K562 (cell line): ENCODE data around the gene APC2. TPM values are rescaled to one million over a fixed set of nuclear protein-coding genes. Genes with fewer than 3 reads are reported as not detected.
"Not testable (repeated sequence)": the region's sequence is repeated elsewhere in the genome, so short reads cannot be mapped to it uniquely, and the experiment has no call there.

Experiments used
- ATAC-seq: fragments of 200-7000 bp; cut with Tn5 transposase; 3 replicates; pipeline ENCODE4 v1.9.1; 2020; ENCODE audit warnings: moderate library complexity
- BruUV-seq: library from RNA; stranded (reverse); fragments of 400-500 nt; replicated peaks from 2 replicates; lab custom pipeline; 2021; lab: Mats Ljungman, UMichigan
- CTCF ChIA-PET: fragments of 300-600 bp; formaldehyde crosslinking; extraction: SDS; loops from one replicate; lab custom pipeline; 2021; ENCODE audit warnings: low intra/inter-chr PET ratio; lab: Yijun Ruan, JAX
- POLR2A ChIA-PET: fragments of 300-600, 350-650 bp; sonication (Branson Sonifier 250); formaldehyde crosslinking; extraction: SDS; loops from one replicate; lab custom pipeline; 2021; ENCODE audit warnings: antibody characterized with exemption, inconsistent platforms; lab: Yijun Ruan, JAX
- DNase-seq, 4 experiments: peaks; one replicate each; pipeline versions ENCODE4 v3.0.0 to v3.0.0-alpha.2; 2011 to 2018; ENCODE audit warnings: low spot score in 3 of 4, mixed read lengths in 3 of 4; ENCODE audit errors: extremely low read depth in 1 of 4
- FAIRE-seq: peaks from 2 replicates; lab custom pipeline; 2011; peaks lifted over from hg19 to GRCh38; lab: Jason Lieb, UNC
- H2AFZ ChIP-seq: 2 replicates; pipeline ENCODE4 v1.6.0; 2011; ENCODE audit warnings: low read depth, low read length, control low read depth, inconsistent platforms
- H3K27ac ChIP-seq: fragments of 200-600 bp; 3 replicates; pipeline ENCODE4 v1.8.0; 2011; ENCODE audit warnings: low read depth, mild to moderate bottlenecking, control low read depth, inconsistent platforms, low read length, moderate library complexity, mixed read lengths; ENCODE audit errors: extremely low read depth
- H3K27me3 ChIP-seq, 2 experiments: fragments of 300-600 bp in 1 of 2; 2 replicates in 1 of 2; 3 replicates in 1 of 2; pipeline versions ENCODE4 v1.6.0 to v1.8.0; 2011; ENCODE audit warnings: inconsistent platforms in 2 of 2, low read length in 2 of 2, mild to moderate bottlenecking in 1 of 2, mixed read lengths in 1 of 2, moderate library complexity in 1 of 2; ENCODE audit not compliant: control insufficient read depth in 2 of 2, insufficient read depth in 2 of 2
- H3K36me3 ChIP-seq: fragments of 300-600 bp; 3 replicates; pipeline ENCODE4 v1.8.0; 2011; ENCODE audit warnings: mild to moderate bottlenecking, low read length, inconsistent platforms; ENCODE audit not compliant: control insufficient read depth, insufficient read depth
- H3K4me1 ChIP-seq, 2 experiments: fragments of 200-600 bp in 1 of 2; replicated peaks in 1 of 2; 2 replicates in 1 of 2; 3 replicates in 1 of 2; pipeline versions ENCODE4 v1.5.1 to v1.8.0; 2011; ENCODE audit warnings: inconsistent platforms in 2 of 2, low read length in 2 of 2, mild to moderate bottlenecking in 1 of 2, mixed read lengths in 1 of 2, moderate library complexity in 1 of 2; ENCODE audit not compliant: control insufficient read depth in 2 of 2, insufficient read depth in 2 of 2
- H3K4me2 ChIP-seq: 2 replicates; pipeline ENCODE4 v1.6.1; 2011; ENCODE audit warnings: low read length, control low read depth, inconsistent platforms, mixed read lengths; ENCODE audit not compliant: insufficient read depth
- H3K4me3 ChIP-seq: fragments of 200-600 bp; sonication (generic), shearing (Covaris generic); 2 replicates; pipeline ENCODE4 v1.5.1; 2016; ENCODE audit warnings: control low read depth, inconsistent platforms
- H3K79me2 ChIP-seq: fragments of 200-600 bp; 3 replicates; pipeline ENCODE4 v1.8.0; 2011; ENCODE audit warnings: low read length, inconsistent platforms; ENCODE audit not compliant: control insufficient read depth, insufficient read depth
- H3K9ac ChIP-seq, 2 experiments: 2 replicates each; pipeline versions ENCODE4 v1.6.0 to v1.6.1; 2011; ENCODE audit warnings: low read depth in 2 of 2, low read length in 2 of 2, control low read depth in 1 of 2, inconsistent platforms in 1 of 2, mild to moderate bottlenecking in 1 of 2, mixed read lengths in 1 of 2; ENCODE audit not compliant: insufficient read depth in 1 of 2
- H3K9me1 ChIP-seq: one replicate; pipeline ENCODE4 v1.6.0; 2011; ENCODE audit warnings: inconsistent platforms, mild to moderate bottlenecking, low read length, moderate library complexity; ENCODE audit not compliant: control insufficient read depth, insufficient read depth
- H3K9me3 ChIP-seq: replicated peaks from 2 replicates; pipeline ENCODE4 v1.5.1; 2011; ENCODE audit warnings: low read depth, low read length, inconsistent platforms; ENCODE audit not compliant: control insufficient read depth, insufficient read depth
- H4K20me1 ChIP-seq: replicated peaks from 2 replicates; pipeline ENCODE4 v1.6.1; 2011; ENCODE audit warnings: low read length, inconsistent platforms, mixed read lengths; ENCODE audit not compliant: control insufficient read depth, insufficient read depth
- BCOR ChIP-seq: fragments of 450-650 bp; IDR thresholded peaks from 2 replicates; pipeline ENCODE4 v1.6.1; 2016
- C11orf30 ChIP-seq: fragments of 450-650 bp; IDR thresholded peaks from 2 replicates; pipeline ENCODE4 v1.6.1; 2016; ENCODE audit warnings: low read depth, mild to moderate bottlenecking
- FOS ChIP-seq: IDR thresholded peaks from 3 replicates; pipeline ENCODE4 v1.6.1; 2011; ENCODE audit not compliant: insufficient read length; ENCODE audit errors: extremely low read depth
- FOXK1 ChIP-seq: sonication (generic); formaldehyde crosslinking; IDR thresholded peaks from 2 replicates; pipeline ENCODE4 v1.8.0; 2022; ENCODE audit warnings: missing genetic modification reagents, mild to moderate bottlenecking, borderline replicate concordance
- FOXP4 ChIP-seq: sonication (generic); formaldehyde crosslinking; IDR thresholded peaks from 2 replicates; pipeline ENCODE4 v1.8.0; 2022; ENCODE audit warnings: mild to moderate bottlenecking, missing genetic modification reagents, borderline replicate concordance
- HNRNPLL ChIP-seq: fragments of 200-400 bp; formaldehyde crosslinking; IDR thresholded peaks from 2 replicates; pipeline ENCODE4 v1.6.1; 2017; ENCODE audit warnings: low read length, low read depth, mild to moderate bottlenecking; ENCODE audit not compliant: poor library complexity, severe bottlenecking
- MAFF ChIP-seq: IDR thresholded peaks from 2 replicates; pipeline ENCODE4 v1.6.1; 2012; ENCODE audit warnings: low read length, improper control_type of control experiment
- MAFG ChIP-seq: fragments of 450-650 bp; conservative IDR thresholded peaks from 2 replicates; pipeline ENCODE4 v1.6.1; 2016; ENCODE audit warnings: missing genetic modification characterization, missing compliant biosample characterization
- ZNF121 ChIP-seq: sonication (generic); formaldehyde crosslinking; conservative IDR thresholded peaks from 2 replicates; pipeline ENCODE4 v1.8.0; 2022; ENCODE audit warnings: missing genetic modification reagents
- ZNF316 ChIP-seq: fragments of 450-650 bp; IDR thresholded peaks from 2 replicates; pipeline ENCODE4 v1.6.1; 2016
- WGBS: fragments of 100-300 bp; shearing (Covaris generic); methylation state at CpG from one replicate; pipeline ENCODE4 v1.1.6; 2016; ENCODE audit warnings: low coverage, mixed read lengths; ENCODE audit not compliant: insufficient coverage; ENCODE audit errors: missing lambda C conversion rate; 5-methylcytosine and 5-hydroxymethylcytosine counted together
- in situ Hi-C: fragments of 300-500 bp; cut with MboI; formaldehyde crosslinking; loops from 4 replicates; pipeline ENCODE4 v1.15.0; 2018; ENCODE audit warnings: inconsistent platforms, mixed read lengths
- intact Hi-C: fragments of 100-400 bp; cut with micrococcal nuclease; formaldehyde crosslinking; loops from 2 replicates; pipeline ENCODE4 v1.14.2; 2022
- polyA plus RNA-seq, 8 experiments: library from polyadenylated mRNA; depleted of rRNA in 4 of 8; stranded (reverse) in 5 of 8; unstranded in 3 of 8; fragments of >200 nt; fragmentation: Nextera tagmentation in 2 of 8; fragmentation: Illumina TruSeq in 1 of 8; extraction: Ambion mirVana in 2 of 8; extraction: Trizol in 1 of 8; gene quantifications; 2 replicates each; pipeline versions ENCODE4 v1.2.1 to v1.2.3, GENCODE V29; 2011 to 2014; ENCODE audit warnings: inconsistent platforms in 1 of 8, missing spikeins in 1 of 8
- total RNA-seq, 7 experiments: library from RNA; depleted of rRNA in 6 of 7; stranded (reverse); fragments of >200 nt in 6 of 7; fragmentation: Illumina TruSeq in 2 of 7; extraction: Trizol in 2 of 7; gene quantifications; 2 replicates each; pipeline versions ENCODE4 v1.2.1 to v1.2.3, GENCODE V29; 2011 to 2021; ENCODE audit warnings: low replicate concordance in 1 of 7

Gene APC2
- total and polyA plus RNA-seq, 9 of the 15 experiments (the other 6 are each of a cell fraction or from before 2014, with no cell fraction given) = 0.01 to 0.40 (median 0.05) TPM; not detected in 3

GRCh38 chr19:1519802-1520201 lies 69.9 kb downstream of the APC2 start:
- H3K4me2 ChIP-seq, H3K4me3 ChIP-seq, H3K36me3 ChIP-seq, CTCF ChIA-PET, FAIRE-seq, H3K9me1 ChIP-seq, BruUV-seq, DNase-seq, H2AFZ ChIP-seq, H3K79me2 ChIP-seq, H3K27ac ChIP-seq, ATAC-seq, in situ Hi-C loops, H4K20me1 ChIP-seq, intact Hi-C loops, H3K9me3 ChIP-seq: not testable (repeated sequence)
- Histone ChIP-seq H3K4me1 (peaks cover 3 to 38% of the 10 kb centered on the region in 2 experiments; a peak in 3 of 5 replicates), H3K9ac (peak overlapping the region in 1 of 2 experiments; percentile 52; a peak in 1 of 4 replicates), H3K27me3 (peaks cover 7 to 14% of the 10 kb centered on the region in 2 experiments; a peak in 4 of 5 replicates)
- WGBS = 45% methylated on average over 8 of the region's 8 CpGs
- TF ChIP-seq ZNF121 = peak; percentile 91
- peak; percentile 24; the same call in 1 of the 2 replicates for TF ChIP-seq BCOR
- POLR2A ChIA-PET = interaction anchor here (1.0 kb wide), 1 partner anchor 8 kb away, joined by 4 read pairs; no protein-coding TSS in a partner anchor

GRCh38 chr19:1520203-1520780 lies 70.4 kb downstream of the APC2 start:
- Histone ChIP-seq H3K9me3 (peaks cover 3% of the 10 kb centered on the region), H2AFZ (no peak overlapping the region), H3K9ac (peak overlapping the region in 1 of 2 experiments; percentile 52; a peak in 1 of 4 replicates), H3K27me3 (peaks cover 11 to 19% of the 10 kb centered on the region in 2 experiments; a peak in 4 of 5 replicates), H3K4me1 (peaks cover 3 to 43% of the 10 kb centered on the region in 2 experiments; a peak in 3 of 5 replicates), H4K20me1 (peaks cover 11% of the 10 kb centered on the region), H3K79me2 (no peaks in the 10 kb centered on the region), H3K4me3 (no peak overlapping the region), H3K36me3 (no peaks in the 10 kb centered on the region), H3K27ac (no peak overlapping the region), H3K9me1 (no peaks in the 10 kb centered on the region), H3K4me2 (no peak overlapping the region)
- CTCF ChIA-PET = no interaction called here
- ATAC-seq = no peak
- POLR2A ChIA-PET = interaction anchor here (0.5 to 1.0 kb wide), 2 partner anchors 9 to 582 kb away, joined by 3 to 4 read pairs; no protein-coding TSS in a partner anchor
- in situ Hi-C loops = no loop called here
- DNase-seq = no peak
- 16% methylated on average over 17 of the region's 17 CpGs for WGBS
- intact Hi-C loops = no loop called here
- FAIRE-seq = no peak
- no TSS peak for BruUV-seq
- TF ChIP-seq C11orf30 (peak; percentile 71), FOXP4 (CRISPR knock-in tag) (no peak), MAFG (tag) (peak; percentile 62), MAFF (peak; percentile 36), FOXK1 (CRISPR knock-in tag) (no peak), HNRNPLL (peak; percentile 40), FOS (no peak), ZNF316 (peak; percentile 82)
